Naive thymus-derived CD4-positive, alpha-beta T cell (primary cell): ENCODE measurements around the gene OCA2. TPM values are rescaled to one million over a fixed set of nuclear protein-coding genes. Genes with fewer than 3 reads are reported as not detected.

ENCODE experiments used
- ATAC-seq: fragments of 150-1000 bp; cut with Tn5 transposase; 2 replicates; pipeline ENCODE4 v1.10.0; 2021; ENCODE audit warnings: mild to moderate bottlenecking, moderate library complexity
- CTCF ChIA-PET: fragments of 350-600 bp; sonication (Branson Sonifier 250); formaldehyde crosslinking; loops from one replicate; lab custom pipeline; 2021; ENCODE audit warnings: antibody characterized with exemption; lab: Charles Lee
- POLR2A ChIA-PET: fragments of 350-600 bp; sonication (Branson Sonifier 250); formaldehyde crosslinking; loops from one replicate; lab custom pipeline; 2021; ENCODE audit warnings: antibody characterized with exemption, inconsistent platforms; lab: Charles Lee
- DNase-seq, 9 donors: peaks; one replicate each; pipeline versions ENCODE4 v3.0.0 to v3.0.0-alpha.2; 2020 to 2022; ENCODE audit warnings: mixed read lengths in 1 of 9
- H3K27ac ChIP-seq: one replicate; pipeline ENCODE4 v1.7.0; 2013; ENCODE audit warnings: mild to moderate bottlenecking, low read depth, low read length, moderate library complexity
- H3K27me3 ChIP-seq, 2 donors: one replicate each; pipeline ENCODE4 v1.7.0; 2013; ENCODE audit warnings: low read length in 2 of 2, mild to moderate bottlenecking in 2 of 2, moderate library complexity in 2 of 2; ENCODE audit not compliant: control insufficient read depth in 2 of 2, insufficient read depth in 2 of 2
- H3K36me3 ChIP-seq, 3 experiments: 1 replicate in 2 of 3; 2 replicates in 1 of 3; pipeline ENCODE4 v1.7.0; 2013; ENCODE audit warnings: low read length in 3 of 3, mild to moderate bottlenecking in 3 of 3, moderate library complexity in 1 of 3; ENCODE audit not compliant: insufficient read depth in 3 of 3, control insufficient read depth in 2 of 3
- H3K4me1 ChIP-seq, 2 donors: one replicate each; pipeline ENCODE4 v1.7.0; 2013; ENCODE audit warnings: low read length in 2 of 2, mild to moderate bottlenecking in 2 of 2, moderate library complexity in 1 of 2; ENCODE audit not compliant: control insufficient read depth in 2 of 2, insufficient read depth in 2 of 2
- H3K4me3 ChIP-seq: 2 replicates; pipeline ENCODE4 v1.7.0; 2013; ENCODE audit warnings: mild to moderate bottlenecking, low read length
- H3K9me3 ChIP-seq, 3 experiments: 1 replicate in 2 of 3; 2 replicates in 1 of 3; pipeline ENCODE4 v1.7.0; 2013; ENCODE audit warnings: low read length in 3 of 3; ENCODE audit not compliant: control insufficient read depth in 2 of 3
- H3K27ac Mint-ChIP-seq, 9 donors: one replicate each; pipeline ENCODE4 v1.8.0; 2020 to 2022; ENCODE audit warnings: mixed read lengths in 9 of 9, mild to moderate bottlenecking in 8 of 9, moderate library complexity in 5 of 9, inconsistent platforms in 2 of 9
- H3K27me3 Mint-ChIP-seq, 5 donors: one replicate each; pipeline ENCODE4 v1.8.0; 2021 to 2022; ENCODE audit warnings: mixed read lengths in 5 of 5, mild to moderate bottlenecking in 1 of 5
- H3K36me3 Mint-ChIP-seq, 5 donors: one replicate each; pipeline ENCODE4 v1.8.0; 2020 to 2022; ENCODE audit warnings: mixed read lengths in 5 of 5, mild to moderate bottlenecking in 3 of 5, inconsistent platforms in 1 of 5
- H3K4me1 Mint-ChIP-seq, 7 donors: one replicate each; pipeline ENCODE4 v1.8.0; 2020 to 2022; ENCODE audit warnings: mixed read lengths in 7 of 7, mild to moderate bottlenecking in 3 of 7, inconsistent platforms in 1 of 7
- H3K4me3 Mint-ChIP-seq, 10 donors: one replicate each; pipeline ENCODE4 v1.8.0; 2020 to 2022; ENCODE audit warnings: mild to moderate bottlenecking in 10 of 10, mixed read lengths in 10 of 10, moderate library complexity in 6 of 10, inconsistent platforms in 2 of 10
- H3K9me3 Mint-ChIP-seq, 11 donors: one replicate each; pipeline ENCODE4 v1.8.0; 2020 to 2022; ENCODE audit warnings: mixed read lengths in 11 of 11, mild to moderate bottlenecking in 4 of 11, inconsistent platforms in 1 of 11, moderate library complexity in 1 of 11
- intact Hi-C, 2 donors: fragments of 100-400 bp; cut with micrococcal nuclease; formaldehyde crosslinking; loops; one replicate each; pipeline ENCODE4 v1.15.1; 2023
- polyA plus RNA-seq, 2 donors: library from polyadenylated mRNA; unstranded; fragments of 300-500 nt; fragmentation: Illumina TruSeq; gene quantifications; one replicate each; pipeline ENCODE4 v1.2.3, GENCODE V29; 2021
- total RNA-seq, 6 experiments: library from RNA in 5 of 6; stranded (reverse) in 5 of 6; gene quantifications; 1 replicate in 5 of 6; 2 replicates in 1 of 6; pipeline ENCODE4 v1.2.3 and lab custom pipeline; 2021 to 2026

Gene OCA2
- total and polyA plus RNA-seq, 7 experiments from 2014 or later: not detected

GRCh38 chr15:27842526-27842925 lies 256.6 kb downstream of the OCA2 start:
- no peaks in the 10 kb centered on the region for H3K9me3 ChIP-seq
- no peak overlapping the region for H3K4me3 Mint-ChIP-seq
- POLR2A ChIA-PET: no interaction called here
- CTCF ChIA-PET: no interaction called here
- no peaks in the 10 kb centered on the region for H3K4me1 ChIP-seq
- intact Hi-C loops: no loop called here
- H3K4me1 Mint-ChIP-seq: no peaks in the 10 kb centered on the region
- H3K36me3 Mint-ChIP-seq: peaks cover 0 to 3% (median 0%) of the 10 kb centered on the region in 5 donors
- H3K27me3 ChIP-seq: no peaks in the 10 kb centered on the region
- H3K4me3 ChIP-seq: no peak overlapping the region
- peaks cover 0 to 6% (median 0%) of the 10 kb centered on the region in 11 donors for H3K9me3 Mint-ChIP-seq
- no peak overlapping the region for H3K27ac Mint-ChIP-seq
- H3K27ac ChIP-seq: no peak overlapping the region
- peaks cover 0 to 15% (median 1%) of the 10 kb centered on the region in 5 donors for H3K27me3 Mint-ChIP-seq
- no peaks in the 10 kb centered on the region for H3K36me3 ChIP-seq
- DNase-seq: no peak
- ATAC-seq: no peak

- Histone ChIP-seq H3K4me3 (no peak overlapping the region), H3K27ac (no peak overlapping the region), H3K36me3 (no peaks in the 10 kb centered on the region), H3K27me3 (no peaks in the 10 kb centered on the region), H3K4me1 (no peaks in the 10 kb centered on the region), H3K9me3 (no peaks in the 10 kb centered on the region)
- intact Hi-C loops: no loop called here
- no peak overlapping the region for H3K27ac Mint-ChIP-seq
- no peaks in the 10 kb centered on the region for H3K4me1 Mint-ChIP-seq
- H3K4me3 Mint-ChIP-seq: no peak overlapping the region
- no peak for DNase-seq
- peaks cover 0 to 27% (median 10%) of the 10 kb centered on the region in 5 donors for H3K27me3 Mint-ChIP-seq
- H3K9me3 Mint-ChIP-seq: peaks cover 0 to 5% (median 2%) of the 10 kb centered on the region in 11 donors
- CTCF ChIA-PET: interaction anchor here (1.0 kb wide), 1 partner anchor 9 kb away, joined by 3 read pairs; no protein-coding TSS in a partner anchor
- no peaks in the 10 kb centered on the region for H3K36me3 Mint-ChIP-seq
- POLR2A ChIA-PET: no interaction called here
- no peak for ATAC-seq
Measured at GRCh38 chr15:27835233-27835939, 263.7 kb downstream of the OCA2 start.

- Histone ChIP-seq H3K4me1 (no peaks in the 10 kb centered on the region), H3K27me3 (no peaks in the 10 kb centered on the region), H3K4me3 (no peak overlapping the region), H3K36me3 (no peaks in the 10 kb centered on the region), H3K27ac (no peak overlapping the region), H3K9me3 (no peaks in the 10 kb centered on the region)
- ChIA-PET CTCF (interaction anchor here (1.0 kb wide), 1 partner anchor 9 kb away, joined by 3 read pairs; no protein-coding TSS in a partner anchor), POLR2A (no interaction called here)
- H3K36me3 Mint-ChIP-seq: no peaks in the 10 kb centered on the region
- peaks cover 0 to 5% (median 2%) of the 10 kb centered on the region in 11 donors for H3K9me3 Mint-ChIP-seq
- H3K4me3 Mint-ChIP-seq: no peak overlapping the region
- H3K4me1 Mint-ChIP-seq: no peaks in the 10 kb centered on the region
- H3K27me3 Mint-ChIP-seq: peaks cover 0 to 27% (median 10%) of the 10 kb centered on the region in 5 donors
- intact Hi-C loops: no loop called here
- H3K27ac Mint-ChIP-seq: no peak overlapping the region
- ATAC-seq (no peak), DNase-seq (no peak)
Measured at GRCh38 chr15:27834684-27835083, 264.4 kb downstream of the OCA2 start.

GRCh38 chr15:27833974-27834373 lies 265.1 kb downstream of the OCA2 start:
- Histone ChIP-seq H3K9me3 (no peaks in the 10 kb centered on the region), H3K4me1 (no peaks in the 10 kb centered on the region), H3K27me3 (no peaks in the 10 kb centered on the region), H3K4me3 (no peak overlapping the region), H3K27ac (no peak overlapping the region), H3K36me3 (no peaks in the 10 kb centered on the region)
- intact Hi-C loops: no loop called here
- Mint-ChIP-seq H3K27ac (no peak overlapping the region), H3K9me3 (peaks cover 0 to 5% (median 2%) of the 10 kb centered on the region in 11 donors), H3K4me1 (no peaks in the 10 kb centered on the region), H3K4me3 (no peak overlapping the region), H3K36me3 (no peaks in the 10 kb centered on the region), H3K27me3 (peaks cover 0 to 27% (median 10%) of the 10 kb centered on the region in 5 donors)
- ChIA-PET POLR2A (no interaction called here), CTCF (no interaction called here)
- DNase-seq (no peak), ATAC-seq (no peak)

GRCh38 chr15:27833178-27833577 lies 265.9 kb downstream of the OCA2 start:
- H3K36me3 Mint-ChIP-seq: no peaks in the 10 kb centered on the region

GRCh38 chr15:27832237-27832596 lies 266.9 kb downstream of the OCA2 start:
- no peaks in the 10 kb centered on the region for H3K9me3 ChIP-seq
- H3K27ac ChIP-seq: no peak overlapping the region
- intact Hi-C loops: no loop called here
- Mint-ChIP-seq H3K27me3 (peaks cover 0 to 25% (median 8%) of the 10 kb centered on the region in 5 donors), H3K4me3 (no peak overlapping the region), H3K27ac (no peak overlapping the region), H3K9me3 (peaks cover 0 to 5% (median 1%) of the 10 kb centered on the region in 11 donors), H3K4me1 (no peaks in the 10 kb centered on the region), H3K36me3 (no peaks in the 10 kb centered on the region)
- POLR2A ChIA-PET: no interaction called here
- no peaks in the 10 kb centered on the region for H3K27me3 ChIP-seq
- no peaks in the 10 kb centered on the region for H3K36me3 ChIP-seq
- H3K4me1 ChIP-seq: no peaks in the 10 kb centered on the region
- CTCF ChIA-PET: no interaction called here
- DNase-seq (no peak), ATAC-seq (no peak)
- no peak overlapping the region for H3K4me3 ChIP-seq

More at GRCh38 chr15:27833178-27833577, 265.9 kb downstream of the OCA2 start:
- DNase-seq (no peak), ATAC-seq (no peak)
- POLR2A ChIA-PET: no interaction called here
- Mint-ChIP-seq H3K4me1 (no peaks in the 10 kb centered on the region), H3K9me3 (peaks cover 0 to 5% (median 2%) of the 10 kb centered on the region in 11 donors), H3K4me3 (no peak overlapping the region), H3K27me3 (peaks cover 0 to 27% (median 10%) of the 10 kb centered on the region in 5 donors), H3K27ac (no peak overlapping the region)
- Histone ChIP-seq H3K36me3 (no peaks in the 10 kb centered on the region), H3K27ac (no peak overlapping the region), H3K27me3 (no peaks in the 10 kb centered on the region), H3K4me3 (no peak overlapping the region), H3K4me1 (no peaks in the 10 kb centered on the region), H3K9me3 (no peaks in the 10 kb centered on the region)
- CTCF ChIA-PET: no interaction called here
- intact Hi-C loops: no loop called here
